Measurements from ENCODE around the gene HACD3. TPM values are rescaled to one million over a fixed set of nuclear protein-coding genes. Genes with fewer than 3 reads are reported as not detected.

Gene HACD3
- total RNA-seq, 1 experiment from 2014 or later = 133 TPM

DNA sequence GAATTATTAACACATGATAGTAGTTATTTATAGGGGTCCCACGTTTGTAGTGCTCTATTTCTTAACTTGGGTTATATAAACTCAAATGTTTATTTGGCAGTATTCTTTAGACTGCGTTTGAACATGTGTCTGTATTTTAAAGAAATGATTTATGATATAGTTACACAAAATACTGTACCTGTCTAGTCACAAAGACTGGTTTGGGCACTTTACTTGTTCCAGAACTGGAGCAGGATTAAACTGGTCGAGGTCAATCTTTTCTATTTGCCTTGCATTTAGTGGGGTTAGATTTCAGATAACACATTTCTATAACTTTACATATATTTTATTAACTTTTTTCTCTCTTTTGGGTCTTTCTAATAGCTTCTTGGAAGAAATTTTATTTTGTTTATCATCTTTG is 39.5 kb downstream of the HACD3 start:
- H3K9me3 ChIP-seq (ENCODE audit: control insufficient read depth, low read depth, low read length) = no peaks in the 10 kb centered on the region
- no CpG with 5 or more reads among the region's 3 CpGs for whole genome bisulfite sequencing (ENCODE audit: extremely low coverage, insufficient read length, low lambda C conversion rate)
- H4K8ac ChIP-seq (replicated peaks; ENCODE audit: insufficient read length, low read depth, low read length) = no peak overlapping the region
- H4K20me1 ChIP-seq (ENCODE audit: control insufficient read depth, insufficient read depth, insufficient read length) = no peaks in the 10 kb centered on the region
- Mint-ChIP-seq H3K9me3 (peaks cover 4 to 7% of the 10 kb centered on the region in 2 experiments), H3K27me3 (ENCODE audit: low read depth) (no peaks in the 10 kb centered on the region), H3K4me3 (no peak overlapping the region), H3K27ac (no peak overlapping the region), H3K4me1 (no peaks in the 10 kb centered on the region), H3K36me3 (ENCODE audit: insufficient read depth in 1 of 3, low read depth in 3 of 3) (peaks cover 60 to 88% (median 87%) of the 10 kb centered on the region in 3 experiments)
- no peak overlapping the region for H3K4ac ChIP-seq (ENCODE audit: low read depth, low read length)
- no peak overlapping the region for H2BK20ac ChIP-seq (ENCODE audit: low read depth, low read length, poor library complexity, severe bottlenecking)
- no peak overlapping the region for H2BK5ac ChIP-seq (ENCODE audit: insufficient read length, low read length)
- no peak overlapping the region for H2AFZ ChIP-seq (ENCODE audit: low read length)
- H2BK15ac ChIP-seq (ENCODE audit: low read depth, low read length) = no peak overlapping the region
- H3K9ac ChIP-seq (ENCODE audit: extremely low read depth, insufficient read length, low read length) = no peak overlapping the region
- H4K91ac ChIP-seq (ENCODE audit: insufficient read length, low read depth, low read length) = no peak overlapping the region
- no peak overlapping the region for H2BK120ac ChIP-seq (ENCODE audit: low read depth, low read length, poor library complexity, severe bottlenecking)
- H3K56ac ChIP-seq (ENCODE audit: insufficient read length, low read depth, low read length) = no peak overlapping the region
- no peak overlapping the region for H4K5ac ChIP-seq (ENCODE audit: insufficient read length, low read depth, low read length)
- H3K23ac ChIP-seq (ENCODE audit: insufficient read length, low read depth, low read length) = no peak overlapping the region
- H3T11ph ChIP-seq (ENCODE audit: low read length) = no peak overlapping the region
- DNase-seq = no peak
- no peak overlapping the region for H3K4me2 ChIP-seq (ENCODE audit: insufficient read depth, insufficient read length, low read length)
- H3K23me2 ChIP-seq (ENCODE audit: insufficient read length, low read depth, low read length, poor library complexity, severe bottlenecking) = no peaks in the 10 kb centered on the region
- no peak overlapping the region for H3K18ac ChIP-seq (ENCODE audit: insufficient read length, low read depth, low read length)
- no peak overlapping the region for H2BK12ac ChIP-seq (ENCODE audit: insufficient read length, low read depth, low read length)
- no peak overlapping the region for H3K14ac ChIP-seq (ENCODE audit: insufficient read depth, low read length)
- no peak overlapping the region for H2AK5ac ChIP-seq (ENCODE audit: insufficient read length, low read length)
- H3K4me1 ChIP-seq (ENCODE audit: insufficient read depth, low read length) = no peaks in the 10 kb centered on the region
- H3K27ac ChIP-seq (ENCODE audit: insufficient read length, low read depth, low read length) = no peak overlapping the region
- TF ChIP-seq, protein P1, sequence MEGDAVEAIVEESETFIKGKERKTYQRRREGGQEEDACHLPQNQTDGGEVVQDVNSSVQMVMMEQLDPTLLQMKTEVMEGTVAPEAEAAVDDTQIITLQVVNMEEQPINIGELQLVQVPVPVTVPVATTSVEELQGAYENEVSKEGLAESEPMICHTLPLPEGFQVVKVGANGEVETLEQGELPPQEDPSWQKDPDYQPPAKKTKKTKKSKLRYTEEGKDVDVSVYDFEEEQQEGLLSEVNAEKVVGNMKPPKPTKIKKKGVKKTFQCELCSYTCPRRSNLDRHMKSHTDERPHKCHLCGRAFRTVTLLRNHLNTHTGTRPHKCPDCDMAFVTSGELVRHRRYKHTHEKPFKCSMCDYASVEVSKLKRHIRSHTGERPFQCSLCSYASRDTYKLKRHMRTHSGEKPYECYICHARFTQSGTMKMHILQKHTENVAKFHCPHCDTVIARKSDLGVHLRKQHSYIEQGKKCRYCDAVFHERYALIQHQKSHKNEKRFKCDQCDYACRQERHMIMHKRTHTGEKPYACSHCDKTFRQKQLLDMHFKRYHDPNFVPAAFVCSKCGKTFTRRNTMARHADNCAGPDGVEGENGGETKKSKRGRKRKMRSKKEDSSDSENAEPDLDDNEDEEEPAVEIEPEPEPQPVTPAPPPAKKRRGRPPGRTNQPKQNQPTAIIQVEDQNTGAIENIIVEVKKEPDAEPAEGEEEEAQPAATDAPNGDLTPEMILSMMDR (conservative IDR thresholded peaks at IDR 0.05) = no peak
- no peaks in the 10 kb centered on the region for H3K79me2 ChIP-seq (ENCODE audit: insufficient read depth, low read length)
- H3K27me3 ChIP-seq (ENCODE audit: insufficient read depth, low read length) = no peaks in the 10 kb centered on the region
- H3K79me1 ChIP-seq (ENCODE audit: insufficient read depth, low read depth, low read length, poor library complexity, severe bottlenecking) = no peaks in the 10 kb centered on the region

Measured in H9 (cell line).